Choroid plexus epithelial cell (primary cell): ENCODE data around the gene BARHL1.

Experiments used
- DNase-seq: peaks from one replicate; pipeline ENCODE4 v3.0.0-alpha.2; 2010; ENCODE audit warnings: low read depth
- H3K4me3 ChIP-seq: 2 replicates; pipeline ENCODE4 v1.5.1; 2011; ENCODE audit warnings: low read depth, mild to moderate bottlenecking, control low read depth, low read length, moderate library complexity
- TF ChIP-seq, protein P1 (sequence below): conservative IDR thresholded peaks from 2 replicates; pipeline ENCODE4 v1.5.1; 2011; ENCODE audit warnings: low read depth, mild to moderate bottlenecking, control low read depth, inconsistent platforms, low read length, moderate library complexity

Gene BARHL1

DNA sequence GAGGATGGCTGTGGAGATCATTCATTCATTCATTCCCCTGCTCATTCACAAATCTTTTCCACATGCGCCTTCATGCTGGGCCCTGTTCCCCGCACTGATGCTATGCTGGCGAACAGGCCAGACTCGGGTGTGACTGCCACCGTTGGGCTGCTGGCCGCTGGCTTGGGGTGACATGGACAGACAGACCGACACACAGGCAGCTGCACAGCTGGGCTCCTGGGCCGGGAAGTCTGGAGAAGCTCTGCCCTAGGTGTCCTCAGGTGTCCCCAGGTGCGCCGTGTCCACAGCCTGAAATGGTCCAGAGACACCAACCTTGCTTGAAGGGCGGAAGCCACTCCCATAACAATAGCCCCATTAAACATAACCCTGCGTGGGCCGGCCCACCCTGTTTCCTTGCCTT lies 35.0 kb upstream of the BARHL1 start:
- TF ChIP-seq, protein P1, sequence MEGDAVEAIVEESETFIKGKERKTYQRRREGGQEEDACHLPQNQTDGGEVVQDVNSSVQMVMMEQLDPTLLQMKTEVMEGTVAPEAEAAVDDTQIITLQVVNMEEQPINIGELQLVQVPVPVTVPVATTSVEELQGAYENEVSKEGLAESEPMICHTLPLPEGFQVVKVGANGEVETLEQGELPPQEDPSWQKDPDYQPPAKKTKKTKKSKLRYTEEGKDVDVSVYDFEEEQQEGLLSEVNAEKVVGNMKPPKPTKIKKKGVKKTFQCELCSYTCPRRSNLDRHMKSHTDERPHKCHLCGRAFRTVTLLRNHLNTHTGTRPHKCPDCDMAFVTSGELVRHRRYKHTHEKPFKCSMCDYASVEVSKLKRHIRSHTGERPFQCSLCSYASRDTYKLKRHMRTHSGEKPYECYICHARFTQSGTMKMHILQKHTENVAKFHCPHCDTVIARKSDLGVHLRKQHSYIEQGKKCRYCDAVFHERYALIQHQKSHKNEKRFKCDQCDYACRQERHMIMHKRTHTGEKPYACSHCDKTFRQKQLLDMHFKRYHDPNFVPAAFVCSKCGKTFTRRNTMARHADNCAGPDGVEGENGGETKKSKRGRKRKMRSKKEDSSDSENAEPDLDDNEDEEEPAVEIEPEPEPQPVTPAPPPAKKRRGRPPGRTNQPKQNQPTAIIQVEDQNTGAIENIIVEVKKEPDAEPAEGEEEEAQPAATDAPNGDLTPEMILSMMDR: no peak
- no peak for DNase-seq
- no peak overlapping the region for H3K4me3 ChIP-seq

DNA sequence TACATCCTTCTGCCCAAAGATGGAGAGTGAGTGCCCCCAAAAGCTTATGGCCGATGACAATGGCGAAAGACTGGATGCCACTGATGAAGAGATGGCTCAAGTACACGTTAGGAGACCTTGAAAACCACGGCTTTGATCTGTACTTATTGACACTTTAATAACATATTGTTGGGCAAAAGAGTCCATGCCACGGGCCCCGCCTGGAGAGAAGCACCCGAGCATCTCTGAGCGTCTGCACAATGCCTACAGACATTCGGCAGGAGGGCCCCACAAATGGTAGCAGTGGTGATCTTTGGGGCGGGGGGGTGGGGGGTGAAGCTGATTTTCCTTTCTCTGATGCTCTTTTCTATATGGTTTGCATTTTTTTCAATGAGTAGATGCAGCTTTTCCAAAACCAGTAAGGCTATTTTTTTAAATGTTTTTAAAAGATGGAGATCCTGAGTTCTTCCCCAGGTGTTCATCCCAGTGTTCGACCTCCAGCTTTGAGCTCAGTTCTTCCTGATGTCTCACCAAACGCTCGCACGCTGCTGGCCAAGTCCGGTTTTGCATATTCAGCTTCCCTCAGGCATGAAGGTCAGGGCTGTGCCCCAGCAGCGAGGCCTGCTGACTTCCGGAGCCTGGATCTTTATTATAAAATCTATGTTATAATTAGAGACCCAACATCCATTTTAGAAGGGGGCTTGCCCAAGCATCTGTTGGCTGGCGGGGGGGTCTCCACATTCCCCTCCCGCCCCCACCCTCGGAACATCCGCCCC lies 34.3 kb upstream of the BARHL1 start:
- DNase-seq: peak; percentile 9
- TF ChIP-seq, protein P1: no peak
- H3K4me3 ChIP-seq: no peak overlapping the region

DNA sequence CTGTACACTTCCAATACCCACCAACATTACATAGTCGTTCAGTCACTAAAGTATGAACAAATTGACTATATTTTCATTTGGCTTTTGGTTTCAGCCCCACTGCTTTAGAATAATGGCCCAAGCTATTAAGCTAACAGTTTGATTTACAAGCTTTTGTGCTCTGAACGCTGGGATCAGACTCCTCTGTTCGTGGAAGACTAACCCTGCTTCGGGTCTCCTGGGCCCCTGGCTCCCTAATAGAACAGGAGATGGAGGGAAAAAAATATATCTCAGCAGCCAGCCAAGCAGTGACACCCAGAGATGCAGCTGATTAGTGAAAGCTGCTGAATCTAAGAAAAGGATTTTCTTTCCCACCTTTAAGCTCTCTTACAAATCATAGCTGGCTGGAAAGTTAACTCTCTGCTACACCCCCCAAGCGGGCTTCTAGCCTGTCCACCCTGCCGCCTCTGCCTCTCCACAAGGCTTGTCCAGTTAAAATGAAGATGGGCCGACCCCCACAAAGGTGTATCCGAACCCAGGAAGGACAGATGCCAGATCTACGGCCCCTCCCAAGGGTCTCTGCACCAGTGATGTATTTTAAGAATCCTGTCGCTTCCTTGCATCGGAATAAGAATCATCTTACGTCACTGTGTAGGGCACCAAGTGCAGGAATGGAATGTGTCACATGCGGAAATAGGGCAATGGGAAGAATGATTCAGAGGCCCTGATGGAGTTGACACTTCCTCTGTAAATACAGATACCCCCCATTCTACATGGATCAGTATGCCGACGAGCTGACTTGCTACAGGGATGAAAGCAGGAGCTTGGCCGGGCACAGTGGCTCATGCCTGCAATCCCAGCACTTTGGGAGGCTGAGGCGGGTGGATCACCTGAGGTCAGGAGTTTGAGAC lies 33.4 kb upstream of the BARHL1 start:
- TF ChIP-seq, protein P1: no peak
- DNase-seq: peak; percentile 11
- H3K4me3 ChIP-seq: no peak overlapping the region

DNA sequence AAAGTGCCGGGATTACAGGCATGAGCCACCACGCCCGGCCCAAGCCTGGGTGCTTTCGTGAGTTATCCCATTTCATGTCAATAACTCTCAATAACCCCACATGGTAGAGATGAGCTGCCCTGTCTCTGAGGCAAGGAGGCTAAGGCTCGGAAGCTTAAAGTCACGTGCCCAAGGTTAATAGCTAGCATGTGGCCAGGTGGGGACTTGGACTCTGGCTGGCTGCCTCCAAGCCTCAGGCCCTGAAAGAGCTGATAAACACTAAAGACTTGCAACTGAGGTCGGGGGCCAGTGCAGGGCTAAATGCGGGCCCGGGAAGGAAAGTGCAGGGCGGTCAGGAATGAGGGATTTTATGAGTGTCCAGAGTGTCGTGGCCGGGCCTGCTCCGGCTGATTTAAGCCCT lies 30.9 kb upstream of the BARHL1 start:
- TF ChIP-seq, protein P1: no peak
- no peak overlapping the region for H3K4me3 ChIP-seq
- no peak for DNase-seq

DNA sequence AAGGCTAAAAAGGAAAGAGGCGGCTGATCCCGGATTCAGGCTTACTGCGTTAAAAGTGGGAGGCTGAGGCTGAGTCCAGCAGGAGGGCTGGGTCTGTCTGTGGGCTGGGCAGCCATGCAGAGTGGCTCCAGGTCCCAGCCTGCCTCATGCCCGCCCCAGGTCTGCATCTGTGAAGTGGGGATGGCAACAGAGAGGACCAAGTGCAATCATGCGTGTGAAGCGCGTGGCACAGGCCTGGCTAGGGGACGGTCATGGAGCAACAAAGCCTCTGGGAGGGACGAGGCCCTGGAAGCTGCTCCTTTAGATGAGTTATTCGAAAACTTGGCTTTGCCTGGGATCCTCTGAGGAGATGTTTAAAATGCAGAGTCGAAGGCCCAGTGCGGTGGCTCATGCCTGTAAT lies 30.4 kb upstream of the BARHL1 start:
- no peak for DNase-seq

DNA sequence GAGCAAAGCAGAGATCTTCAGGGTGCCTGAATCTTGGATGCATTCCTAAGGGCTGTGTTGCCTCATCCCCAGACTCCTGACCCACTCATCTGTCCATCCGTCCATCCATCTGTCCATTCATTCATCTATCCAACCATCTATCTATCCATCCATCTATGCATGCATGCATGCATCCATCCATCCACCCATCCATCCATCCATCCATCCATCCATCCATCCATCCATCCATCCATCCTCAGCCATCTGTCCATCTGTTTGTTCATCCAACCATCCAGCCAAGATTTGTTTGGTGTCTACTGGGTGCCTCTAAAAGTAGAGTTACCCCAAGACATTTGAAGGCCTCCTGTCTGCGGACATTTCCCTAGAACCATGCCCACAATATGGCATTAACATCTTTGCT lies 27.7 kb upstream of the BARHL1 start:
- H3K4me3 ChIP-seq: no peak overlapping the region
- DNase-seq: no peak
- TF ChIP-seq, protein P1: no peak

More for the DNA sequence above, 30.4 kb upstream of the BARHL1 start:
- TF ChIP-seq, protein P1: no peak
- no peak overlapping the region for H3K4me3 ChIP-seq
